ENCODE data around the gene LOXL1.

DNA sequence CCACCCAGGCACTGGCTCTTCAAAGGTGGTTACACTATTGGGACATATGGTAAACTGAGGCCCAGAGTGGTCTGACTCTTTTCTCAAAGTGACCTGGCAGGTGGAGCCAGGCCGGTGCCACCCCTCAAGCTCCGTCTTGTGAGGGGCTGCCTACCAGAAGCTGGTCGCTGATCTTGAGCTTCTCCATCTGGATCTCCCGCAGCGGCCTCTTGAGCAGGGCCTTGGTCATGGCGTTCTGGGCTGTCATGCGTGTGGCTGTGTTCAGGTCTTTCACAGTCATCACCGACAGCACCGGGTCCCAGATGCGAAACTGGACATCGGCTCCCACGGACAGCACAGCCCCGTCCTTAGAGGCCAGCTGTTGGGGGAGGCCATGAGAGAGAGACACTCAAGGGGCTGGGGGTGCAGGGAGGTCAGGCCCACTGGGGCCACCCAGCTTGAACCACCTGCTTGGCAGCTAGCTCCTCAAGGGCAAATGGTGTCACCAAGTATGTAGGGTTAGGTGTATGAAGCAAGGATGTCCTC is 62.2 kb downstream of the LOXL1 start:
- no peak for TF ChIP-seq CTCF (IDR thresholded peaks at IDR 0.05)
- TF ChIP-seq POLR2A (IDR thresholded peaks at IDR 0.05) = no peak

Data from breast epithelium (tissue), 3 donors.